LNCaP clone FGC (cell line): Measurements from ENCODE around the gene SLC25A26.
A peak's percentile ranks its signal among the peaks of the same experiment; 100 is the strongest.

ENCODE experiments used
- DNase-seq: peaks from one replicate; pipeline ENCODE4 v3.0.0-alpha.2; 2011; ENCODE audit warnings: low read depth
- H3K4me3 ChIP-seq: 2 replicates; pipeline ENCODE4 v1.5.1; 2011; ENCODE audit warnings: mild to moderate bottlenecking, low read depth, low read length, control low read depth
- TF ChIP-seq, protein P1 (sequence below): IDR thresholded peaks from 2 replicates; pipeline ENCODE4 v1.5.1; 2012; ENCODE audit warnings: mild to moderate bottlenecking; ENCODE audit not compliant: control insufficient read depth, insufficient read depth; ENCODE audit errors: extremely low read depth

SLC25A26 gene

DNA sequence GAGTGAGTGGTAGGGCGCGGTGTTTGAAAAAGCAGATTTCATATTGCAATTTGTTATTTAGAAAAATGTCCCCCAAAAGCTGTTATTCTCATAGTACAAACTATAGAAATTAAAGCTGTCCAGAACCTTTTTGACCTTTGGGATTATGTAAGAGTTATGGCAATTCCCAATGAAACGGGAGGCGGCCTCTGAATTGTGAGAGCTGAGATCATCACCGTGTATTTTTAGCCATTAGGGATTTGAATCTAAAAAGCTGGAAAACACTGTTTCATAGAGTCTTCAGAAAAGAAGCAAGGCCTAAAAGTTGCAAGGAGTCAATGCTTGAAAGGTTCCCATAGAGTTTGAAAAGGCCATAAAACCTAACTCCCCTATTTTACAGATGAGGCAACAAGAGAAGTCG, 38.6 kb upstream of the SLC25A26 start:
- no peak overlapping the region for H3K4me3 ChIP-seq
- no peak for DNase-seq
- TF ChIP-seq, protein P1, sequence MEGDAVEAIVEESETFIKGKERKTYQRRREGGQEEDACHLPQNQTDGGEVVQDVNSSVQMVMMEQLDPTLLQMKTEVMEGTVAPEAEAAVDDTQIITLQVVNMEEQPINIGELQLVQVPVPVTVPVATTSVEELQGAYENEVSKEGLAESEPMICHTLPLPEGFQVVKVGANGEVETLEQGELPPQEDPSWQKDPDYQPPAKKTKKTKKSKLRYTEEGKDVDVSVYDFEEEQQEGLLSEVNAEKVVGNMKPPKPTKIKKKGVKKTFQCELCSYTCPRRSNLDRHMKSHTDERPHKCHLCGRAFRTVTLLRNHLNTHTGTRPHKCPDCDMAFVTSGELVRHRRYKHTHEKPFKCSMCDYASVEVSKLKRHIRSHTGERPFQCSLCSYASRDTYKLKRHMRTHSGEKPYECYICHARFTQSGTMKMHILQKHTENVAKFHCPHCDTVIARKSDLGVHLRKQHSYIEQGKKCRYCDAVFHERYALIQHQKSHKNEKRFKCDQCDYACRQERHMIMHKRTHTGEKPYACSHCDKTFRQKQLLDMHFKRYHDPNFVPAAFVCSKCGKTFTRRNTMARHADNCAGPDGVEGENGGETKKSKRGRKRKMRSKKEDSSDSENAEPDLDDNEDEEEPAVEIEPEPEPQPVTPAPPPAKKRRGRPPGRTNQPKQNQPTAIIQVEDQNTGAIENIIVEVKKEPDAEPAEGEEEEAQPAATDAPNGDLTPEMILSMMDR: no peak

DNA sequence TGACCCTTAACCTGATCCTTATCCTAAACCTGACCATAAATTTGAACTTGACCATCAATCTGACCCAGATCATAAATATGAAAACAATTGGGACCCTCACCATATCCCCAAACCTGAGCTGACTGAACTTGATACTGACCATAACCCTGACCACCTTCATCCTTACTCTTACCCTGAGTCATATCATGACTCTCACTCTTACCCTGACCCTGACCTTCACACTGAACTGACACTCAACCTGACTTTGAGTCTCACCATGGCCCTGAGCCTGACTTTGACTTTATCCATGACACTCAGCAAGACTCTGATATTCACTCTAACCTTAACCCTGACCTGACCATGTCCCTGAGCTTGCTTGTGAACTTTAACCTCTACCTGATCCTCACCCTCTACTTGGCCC, 34.3 kb upstream of the SLC25A26 start:
- TF ChIP-seq, protein P1: no peak
- DNase-seq: no peak
- no peak overlapping the region for H3K4me3 ChIP-seq

DNA sequence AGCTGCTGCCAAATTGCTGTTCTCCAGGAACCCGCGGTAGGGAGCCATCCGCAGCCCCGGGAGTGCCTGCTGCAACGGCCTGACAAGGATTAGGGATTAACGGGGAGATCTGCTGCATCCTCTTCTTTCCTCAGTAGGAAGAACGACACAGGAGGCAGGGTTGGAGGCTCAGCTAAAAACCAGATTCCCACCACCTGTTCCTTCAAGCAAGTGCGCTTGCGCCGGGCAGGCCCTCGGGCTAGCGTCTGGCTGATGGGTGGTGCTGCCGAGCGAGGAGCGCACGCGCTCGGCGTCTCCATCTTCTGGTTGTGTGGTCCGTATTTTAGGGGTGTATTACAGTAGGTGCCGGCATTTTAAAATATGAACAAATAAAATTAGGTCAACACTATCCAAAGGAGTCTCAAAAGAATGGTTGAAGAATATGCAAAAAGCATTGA, 25.4 kb upstream of the SLC25A26 start:
- H3K4me3 ChIP-seq: no peak overlapping the region
- TF ChIP-seq, protein P1: no peak
- no peak for DNase-seq

DNA sequence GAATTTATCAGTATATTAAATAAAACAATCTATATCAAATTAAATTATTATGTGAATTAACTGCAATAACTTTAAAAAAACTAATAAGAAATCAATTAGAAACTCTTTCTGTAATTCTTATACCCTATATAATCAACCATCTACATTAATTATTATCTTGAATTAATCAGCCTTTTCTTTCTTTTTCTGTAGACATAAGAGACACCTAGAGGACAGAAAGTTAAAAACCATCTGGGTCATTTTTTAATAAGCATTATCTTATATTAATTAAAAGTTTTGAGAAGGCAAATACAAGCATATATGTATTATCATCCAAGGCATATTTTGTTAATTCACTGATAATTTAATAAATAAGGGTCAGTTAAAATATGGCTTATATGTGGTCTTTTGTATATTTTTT, 24.2 kb upstream of the SLC25A26 start:
- TF ChIP-seq, protein P1: peak; percentile 22; the same call in 1 of the 2 replicates
- H3K4me3 ChIP-seq: no peak overlapping the region
- no peak for DNase-seq

DNA sequence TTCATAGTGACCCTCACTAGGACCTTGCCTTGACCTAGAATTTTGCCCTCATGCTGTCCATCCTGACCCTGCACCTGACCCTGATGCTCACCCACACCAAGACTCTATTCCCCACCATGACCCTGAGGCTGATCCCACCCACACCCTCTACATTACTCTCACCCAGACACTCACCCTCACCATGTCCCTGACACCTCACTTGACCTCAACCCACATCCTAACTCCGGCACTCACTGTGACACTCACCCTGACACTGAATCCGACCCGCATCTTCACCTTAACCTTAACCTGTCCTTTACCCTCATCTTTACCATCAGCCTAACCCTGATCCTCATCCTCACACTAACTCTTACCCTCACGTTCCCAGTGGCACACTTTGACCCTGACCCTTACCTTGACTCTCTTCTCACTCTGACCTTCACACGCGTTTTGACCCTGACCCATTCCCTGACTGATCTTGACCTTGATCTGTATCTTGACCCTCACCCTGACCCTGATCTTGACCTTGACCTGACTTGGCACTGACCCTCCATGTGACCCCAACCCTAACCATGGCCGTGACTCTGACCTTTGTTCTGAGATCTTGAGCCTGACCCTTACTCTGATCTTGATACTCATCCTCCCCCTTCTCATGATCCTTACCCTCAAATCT, 22.2 kb upstream of the SLC25A26 start:
- no peak for DNase-seq
- H3K4me3 ChIP-seq: no peak overlapping the region
- TF ChIP-seq, protein P1: no peak

DNA sequence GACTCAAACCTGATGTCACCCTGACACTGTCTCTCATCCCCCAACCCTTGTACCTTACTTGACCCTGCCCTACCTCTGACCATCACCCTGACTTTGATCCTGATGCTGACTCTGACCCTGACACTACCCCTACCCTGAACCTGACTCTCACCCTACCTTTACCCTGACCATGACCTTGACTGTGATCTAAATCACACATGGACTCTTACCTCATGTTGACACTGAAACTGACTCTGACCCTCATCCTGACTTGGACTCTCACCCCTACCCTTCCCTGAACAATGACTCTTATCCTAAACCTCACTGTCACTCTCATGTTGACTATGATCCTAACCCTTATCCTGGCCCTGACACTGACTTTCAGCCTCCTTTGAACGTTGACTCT, 21.7 kb upstream of the SLC25A26 start:
- TF ChIP-seq, protein P1: no peak
- H3K4me3 ChIP-seq: no peak overlapping the region

DNA sequence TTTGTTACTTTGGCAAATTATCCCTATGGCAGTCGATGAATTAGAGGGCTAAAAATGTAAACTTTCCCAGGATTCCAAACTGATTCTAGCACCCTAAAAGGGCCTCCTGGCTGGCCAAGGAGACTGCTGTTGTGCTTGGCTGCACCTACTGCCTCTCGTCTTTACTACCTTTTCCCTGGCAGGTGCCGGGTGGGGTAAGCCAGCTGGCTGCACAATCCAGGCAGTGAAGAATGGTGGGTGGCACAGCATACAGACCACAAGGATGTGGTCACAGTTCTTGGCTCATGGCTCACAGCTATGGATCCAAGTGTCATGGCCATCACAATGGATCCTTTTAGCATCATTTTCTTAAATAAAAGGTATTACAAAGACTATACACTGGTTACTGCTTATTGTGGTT, 20.7 kb upstream of the SLC25A26 start:
- no peak overlapping the region for H3K4me3 ChIP-seq
- no peak for DNase-seq
- TF ChIP-seq, protein P1: no peak

More for the DNA sequence above, 21.7 kb upstream of the SLC25A26 start:
- no peak for DNase-seq
